Measurements from ENCODE around the gene TANGO2.

Gene TANGO2

DNA sequence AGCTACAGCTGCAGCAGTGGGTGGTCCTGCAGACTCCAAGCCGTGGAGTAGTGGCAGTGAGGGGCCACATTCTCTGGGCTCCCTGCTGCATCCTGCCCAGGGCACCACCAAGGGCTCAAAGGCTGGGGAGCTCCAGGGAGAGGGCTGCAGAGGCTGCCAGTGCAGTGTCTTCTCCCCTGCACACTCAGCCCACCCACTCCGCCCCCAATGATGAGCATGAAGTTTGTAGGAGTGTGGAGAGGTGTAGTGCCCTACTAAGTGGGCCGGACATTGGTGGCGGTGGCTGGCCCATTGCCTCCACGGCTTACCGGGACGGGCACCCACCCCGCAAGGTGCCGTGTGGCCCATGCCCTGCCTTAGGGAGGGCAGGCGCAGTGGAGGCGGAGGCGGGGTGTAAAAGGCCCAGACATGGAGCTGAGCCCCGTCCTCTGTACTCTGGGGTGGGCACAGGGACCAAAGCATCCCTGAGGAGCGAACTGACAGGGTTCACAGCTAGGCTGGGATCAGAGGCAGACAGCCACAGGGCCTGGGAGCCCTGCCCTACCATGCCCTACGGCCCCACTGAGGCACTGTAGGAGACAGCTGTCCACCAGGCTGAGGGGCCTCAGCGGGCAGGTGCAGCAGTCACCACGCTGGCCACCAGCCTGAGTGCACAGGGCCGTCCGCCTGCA, 23.2 kb upstream of the TANGO2 start:
- no peak for DNase-seq

DNA sequence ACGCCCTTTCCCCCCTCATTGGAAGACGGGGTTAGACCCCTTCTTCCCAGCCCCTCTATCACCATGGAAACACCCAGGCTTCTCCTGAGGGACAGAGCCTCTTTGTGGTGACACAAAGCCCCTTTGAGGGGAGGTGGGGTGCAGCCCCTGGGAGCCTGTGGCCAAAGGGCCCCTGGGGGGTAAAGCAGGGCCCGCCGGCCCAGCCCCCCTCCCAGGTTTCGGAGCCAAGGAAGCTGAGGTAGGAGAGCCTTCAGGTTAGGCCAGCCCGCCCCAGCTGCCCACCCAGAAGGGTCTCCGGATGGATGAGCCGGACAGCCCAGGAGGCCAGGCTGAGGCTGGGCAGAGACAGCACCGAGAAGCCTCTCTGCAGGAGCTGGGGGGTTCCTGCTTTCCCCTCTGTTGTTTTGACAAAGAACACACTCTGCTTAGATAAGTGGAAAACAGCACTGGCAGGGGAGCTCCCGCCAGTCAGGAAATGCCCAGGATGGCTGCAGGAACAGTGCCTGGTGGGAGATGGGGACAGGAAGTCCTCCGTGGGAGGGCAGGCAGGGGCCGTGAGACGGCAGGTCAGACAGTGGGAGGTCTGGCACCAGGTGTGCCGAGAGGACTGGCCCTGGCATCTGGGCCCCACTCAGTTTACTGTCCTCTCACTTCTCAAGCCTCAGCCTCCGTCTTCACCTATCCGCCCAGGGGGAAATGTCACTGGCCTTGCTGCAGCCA, 22.5 kb upstream of the TANGO2 start:
- peak; percentile 59 for DNase-seq

DNA sequence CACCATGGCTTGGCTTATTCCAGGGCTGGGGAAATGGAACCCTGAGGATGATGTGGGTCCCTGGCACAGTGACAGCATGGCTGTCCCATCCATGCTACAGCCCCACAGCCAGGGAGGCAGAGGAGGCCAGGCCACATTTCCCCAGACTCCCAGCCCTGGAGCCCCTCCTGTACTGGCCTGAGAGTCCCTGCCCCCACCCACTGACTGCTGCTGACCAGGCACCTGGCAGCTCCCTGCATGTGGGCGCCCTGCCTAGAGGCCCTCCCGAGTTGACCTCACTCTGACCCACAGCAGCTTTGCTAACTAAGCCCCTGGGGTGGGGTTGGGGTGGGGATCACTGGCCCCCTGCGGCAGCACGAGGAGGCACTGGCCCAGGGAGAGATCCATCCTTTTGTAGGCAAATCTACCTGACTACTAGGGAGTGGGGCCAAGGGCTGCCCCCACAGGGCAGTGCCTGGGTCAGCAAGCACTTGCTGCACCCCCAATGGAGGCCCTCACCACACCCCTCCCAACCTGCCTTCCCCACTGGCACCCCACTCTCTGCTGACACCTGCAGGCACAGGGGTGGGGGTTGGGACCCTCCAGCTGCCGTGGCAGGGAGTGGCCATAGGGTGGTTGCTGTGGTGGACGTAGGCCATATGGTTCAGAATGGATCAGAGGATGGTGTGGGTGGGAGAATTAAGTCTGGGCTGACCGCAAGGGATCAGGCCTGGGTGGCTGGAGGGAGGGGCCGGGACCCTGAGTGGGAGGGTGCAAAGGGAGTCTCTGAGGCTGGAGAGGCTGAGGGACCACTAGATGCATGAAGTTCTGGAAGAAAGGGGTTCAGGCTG, 21.7 kb upstream of the TANGO2 start:
- peak; percentile 80 for DNase-seq

DNA sequence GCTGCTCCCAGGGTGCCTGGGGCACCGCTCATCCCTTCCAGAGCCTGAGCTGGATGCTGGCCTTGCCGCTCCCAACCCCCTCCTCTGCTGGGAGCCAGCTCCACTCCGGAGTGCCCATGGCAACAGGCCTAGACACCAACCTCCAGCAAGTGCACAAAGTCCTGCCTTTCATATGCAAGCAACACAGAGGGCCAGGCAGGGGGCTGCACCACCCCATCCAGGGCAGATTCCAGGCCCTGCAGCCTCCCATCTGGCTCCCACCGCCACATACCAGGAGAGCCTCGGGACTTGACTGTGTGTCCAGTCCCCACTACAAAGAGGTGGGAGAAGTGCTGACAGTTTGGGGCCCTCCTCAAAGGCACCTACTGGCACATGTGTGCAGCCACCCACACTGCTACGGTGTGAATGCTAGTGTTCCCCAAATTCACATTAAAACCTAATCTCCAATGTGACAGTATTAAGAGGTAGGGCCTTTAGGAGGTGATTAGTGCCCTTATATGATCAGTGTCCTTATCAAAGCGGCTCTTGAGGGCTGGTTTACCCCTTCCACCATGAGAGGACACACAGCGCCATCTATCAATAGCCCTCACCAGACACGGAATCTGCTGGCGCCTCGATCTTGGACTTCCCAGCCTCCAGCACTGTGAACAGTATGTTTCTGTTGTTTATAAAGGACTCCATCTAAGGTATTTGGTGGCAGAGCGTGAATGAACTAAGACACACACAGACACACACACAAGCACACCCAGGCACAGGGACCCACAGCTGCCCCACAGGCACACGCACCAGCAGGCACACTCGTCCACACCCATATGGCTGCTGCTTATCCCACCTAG, 20.4 kb upstream of the TANGO2 start:
- peak; percentile 5 for DNase-seq

DNA sequence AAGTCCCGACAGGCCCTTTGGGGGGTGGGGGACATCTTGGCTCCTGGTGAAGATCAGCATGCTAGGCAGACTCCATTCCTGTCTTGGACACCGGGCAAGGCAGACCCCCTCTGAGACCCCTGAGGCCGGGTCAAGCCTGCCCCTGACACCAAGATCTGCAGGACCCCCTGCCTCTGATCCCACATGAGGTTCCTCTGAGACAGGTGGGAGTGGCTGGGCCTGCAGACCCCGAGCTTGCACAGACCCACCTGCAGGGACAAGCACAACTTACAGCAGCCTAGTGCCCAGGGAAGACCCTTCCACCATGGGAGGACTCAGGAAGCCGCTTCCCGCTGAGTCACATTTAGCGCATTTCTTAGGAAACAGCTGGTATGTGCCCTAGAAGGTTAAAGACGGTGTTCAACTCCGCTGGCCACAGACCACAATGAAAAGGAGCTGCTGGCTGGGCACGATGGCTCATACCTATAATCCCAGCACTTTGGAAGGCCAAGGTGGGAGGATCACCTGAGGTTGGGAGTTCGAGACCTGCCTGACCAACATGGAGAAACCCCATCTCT, 19.8 kb upstream of the TANGO2 start:
- no peak for DNase-seq

DNA sequence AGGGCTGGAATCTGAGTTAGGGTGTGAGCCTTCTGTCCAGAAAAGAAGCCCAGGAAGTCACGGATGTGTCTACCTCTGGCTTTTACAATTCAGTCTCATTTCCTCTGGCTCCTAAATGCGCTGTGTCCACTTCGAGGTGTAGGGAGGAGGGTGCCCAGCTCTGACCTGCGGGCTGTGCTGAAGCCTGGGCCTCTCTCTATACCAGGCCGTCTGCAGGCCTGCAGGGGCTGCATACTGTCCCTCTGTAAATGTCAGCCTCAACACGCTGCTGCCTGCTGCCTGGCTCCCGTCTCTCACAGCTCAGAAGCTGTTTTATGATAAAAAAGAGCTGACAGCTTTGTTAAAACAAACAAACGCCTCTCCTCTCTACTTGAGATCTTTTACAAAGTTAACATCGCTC, 18.8 kb upstream of the TANGO2 start:
- DNase-seq, result no peak

DNA sequence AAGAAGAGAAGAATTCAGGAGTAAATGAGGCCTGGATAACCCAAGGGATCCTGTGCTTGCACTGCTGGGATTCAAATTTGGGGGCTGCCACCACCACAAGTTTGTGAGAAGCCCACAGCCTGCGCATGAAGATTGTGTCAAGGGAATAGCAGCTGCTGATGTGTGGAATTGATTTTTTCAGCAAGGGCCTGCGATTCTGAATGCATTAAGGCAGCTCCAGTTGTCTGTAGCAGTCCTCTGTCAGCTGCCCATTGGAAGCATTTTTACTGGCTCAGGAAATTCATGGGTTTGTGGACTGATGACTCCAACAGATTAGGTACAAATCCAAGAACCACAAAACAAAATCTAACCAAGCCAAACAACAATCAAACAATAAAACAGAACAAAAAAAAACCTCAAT, 18.3 kb upstream of the TANGO2 start:
- no peak for DNase-seq

DNA sequence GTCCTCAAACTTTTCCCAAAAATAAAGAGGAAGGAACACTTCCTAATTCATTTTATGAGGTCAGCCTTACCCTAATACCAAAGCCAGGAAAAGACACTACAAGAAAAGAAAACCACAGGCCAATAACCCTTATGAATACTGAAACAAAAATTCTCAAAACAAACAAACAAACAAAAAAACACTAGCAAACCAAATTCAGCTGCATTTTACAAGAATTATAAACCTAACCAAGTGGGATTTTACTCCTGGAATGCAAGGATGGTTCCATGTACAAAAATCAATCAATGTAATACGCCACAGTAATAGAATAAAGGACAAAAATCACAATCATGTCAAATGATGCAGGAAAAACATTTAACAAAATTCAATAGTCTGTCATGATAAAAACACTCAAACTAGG, 17.6 kb upstream of the TANGO2 start:
- no peak for DNase-seq

DNA sequence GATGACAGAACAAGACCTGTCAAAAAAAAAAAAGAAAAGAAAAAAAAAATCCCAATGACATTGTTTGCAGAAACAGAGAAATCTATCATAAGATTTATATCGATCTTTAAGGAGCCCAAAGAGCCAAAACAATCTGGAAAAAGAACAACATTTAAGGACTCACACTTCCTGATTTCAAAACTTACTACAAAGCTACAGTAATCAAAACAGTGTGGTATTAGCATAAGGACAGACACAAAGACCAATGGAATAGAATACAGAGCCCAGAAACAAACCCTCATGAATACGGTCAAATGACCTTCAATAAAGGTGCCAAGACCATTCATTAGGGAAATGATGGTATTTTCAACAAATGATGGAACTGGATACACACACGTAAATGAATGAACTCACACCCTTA, 16.4 kb upstream of the TANGO2 start:
- no peak for DNase-seq

DNA sequence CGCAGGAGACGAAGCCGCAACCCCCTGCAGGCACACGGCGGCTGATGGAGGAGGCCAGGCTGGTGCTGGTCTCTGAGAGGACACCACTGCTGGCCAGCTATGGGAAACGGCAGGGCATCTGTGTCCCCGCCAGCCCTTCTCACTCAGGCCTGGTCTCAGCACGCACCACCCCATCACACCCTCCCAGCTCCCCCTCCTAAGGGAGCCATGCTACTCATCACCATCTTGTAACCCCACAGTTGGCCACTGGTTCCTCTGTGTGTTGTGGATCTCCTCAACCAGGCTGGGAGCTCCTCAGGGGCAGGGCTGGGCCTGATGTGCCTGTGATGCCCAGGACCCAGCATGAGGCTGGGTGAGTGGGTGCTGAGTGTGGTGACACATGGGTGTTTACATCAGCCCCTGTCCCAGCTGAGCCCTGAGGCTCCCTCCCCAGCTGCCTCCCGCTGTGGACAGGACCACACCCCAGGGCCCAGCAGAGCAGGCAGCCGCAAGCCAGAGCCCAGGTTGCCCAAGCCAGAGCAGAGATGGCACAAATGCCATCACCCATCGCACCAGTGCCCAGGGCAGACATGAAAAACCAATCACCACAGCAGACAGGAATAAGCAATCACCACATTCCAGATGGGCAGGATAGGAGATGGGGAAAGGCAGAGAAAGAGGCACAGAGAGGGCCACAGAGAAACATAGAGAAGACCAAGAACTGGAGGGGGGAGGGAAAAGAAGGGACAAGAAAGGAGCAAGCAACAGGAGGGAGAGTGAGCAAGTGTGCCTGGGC, 12.5 kb upstream of the TANGO2 start:
- DNase-seq, result no peak

DNA sequence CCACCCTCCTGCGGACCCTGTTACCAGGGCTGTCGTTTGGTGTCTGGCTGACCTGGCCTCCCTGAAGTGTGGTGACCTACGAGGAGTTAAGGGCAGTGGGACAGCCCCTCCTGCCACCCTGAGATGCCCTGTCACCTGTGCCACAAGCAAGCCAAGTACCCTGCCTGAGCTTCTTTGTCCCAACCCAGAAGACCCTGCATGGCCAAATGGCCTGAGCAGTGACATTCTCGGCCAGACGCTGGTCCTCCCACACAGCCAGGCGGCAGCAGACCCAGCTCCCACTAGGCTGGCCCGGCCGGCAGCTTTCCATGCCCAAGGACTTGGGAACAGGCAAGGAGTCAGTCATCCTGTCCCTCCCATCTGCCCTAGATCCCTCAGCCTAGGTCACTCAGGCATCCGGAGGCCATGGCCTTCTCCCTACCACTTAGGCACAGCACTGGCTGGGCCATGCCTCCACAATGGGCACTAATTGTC, 11.9 kb upstream of the TANGO2 start:
- DNase-seq, result no peak

DNA sequence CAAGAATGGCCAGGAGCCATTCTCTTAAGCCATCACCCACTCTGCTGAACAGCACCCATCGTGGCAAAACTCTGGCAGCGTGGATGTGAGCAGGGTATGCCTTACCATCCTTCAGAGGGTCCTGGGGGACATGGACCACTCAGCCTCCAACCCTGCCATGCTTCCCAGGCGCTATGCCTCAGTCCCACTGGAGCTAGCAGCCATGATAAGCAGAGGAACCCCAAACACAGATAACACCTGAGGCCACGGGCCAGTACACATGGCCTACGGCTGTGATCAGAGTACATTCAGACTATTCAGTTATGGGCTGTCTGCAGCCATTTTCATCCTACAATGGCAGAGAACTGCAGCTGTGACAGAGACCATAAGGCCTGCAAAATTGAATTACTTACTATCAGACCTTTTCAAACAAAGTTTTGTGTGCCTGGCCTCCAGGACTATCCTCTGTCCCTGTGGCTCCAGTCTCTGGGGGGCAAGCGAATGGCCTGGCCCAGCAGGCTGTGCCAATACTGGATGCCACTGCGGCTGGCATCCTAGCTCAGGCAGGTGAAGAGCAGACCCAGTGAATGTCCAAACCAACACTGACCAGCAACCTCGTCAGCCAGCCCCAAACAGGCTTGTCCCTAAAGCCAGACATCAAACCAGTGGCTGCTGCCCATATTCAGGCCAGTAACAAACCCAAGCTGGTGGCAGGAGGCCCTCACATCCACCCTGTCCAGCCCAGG, 11.2 kb upstream of the TANGO2 start:
- no peak for DNase-seq

DNA sequence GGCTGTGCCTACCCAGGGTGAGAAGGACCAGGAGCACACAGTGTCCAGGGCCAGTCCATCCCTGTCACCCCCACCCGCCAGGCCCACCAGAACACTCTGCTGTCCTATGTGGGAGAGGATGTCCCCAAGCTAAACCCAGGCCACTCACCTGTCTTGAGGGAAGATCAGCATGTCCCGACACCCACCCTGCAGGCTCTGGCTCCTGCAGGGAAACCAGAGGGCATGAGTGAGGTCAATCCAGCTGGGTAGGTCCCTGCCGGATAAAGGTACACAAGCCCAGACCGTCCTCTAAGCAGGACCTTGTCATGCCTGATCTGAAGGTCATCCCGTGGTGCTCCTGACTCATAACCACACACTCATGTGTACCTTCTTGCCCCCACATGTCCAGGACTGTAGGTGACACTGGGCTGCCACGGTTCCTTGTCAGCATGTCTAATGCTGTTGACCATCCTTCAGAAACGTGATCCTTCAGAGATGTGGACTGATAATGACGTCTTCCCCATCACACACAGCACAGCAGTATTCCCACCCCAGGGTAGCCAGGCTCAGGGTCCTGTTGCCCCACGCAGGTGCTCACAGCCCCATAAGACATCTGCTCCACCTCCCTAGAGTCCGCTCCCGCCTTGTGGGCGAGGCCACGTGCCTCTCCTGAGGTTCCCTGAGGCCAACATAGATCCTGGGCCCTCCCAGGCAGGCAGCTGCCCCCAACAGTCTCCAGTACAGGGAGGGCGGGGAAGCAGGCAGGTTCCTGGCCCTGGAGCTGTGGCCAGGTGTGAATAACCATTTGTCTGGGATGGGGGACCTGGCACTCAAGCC, 10.4 kb upstream of the TANGO2 start:
- DNase-seq, result no peak

DNA sequence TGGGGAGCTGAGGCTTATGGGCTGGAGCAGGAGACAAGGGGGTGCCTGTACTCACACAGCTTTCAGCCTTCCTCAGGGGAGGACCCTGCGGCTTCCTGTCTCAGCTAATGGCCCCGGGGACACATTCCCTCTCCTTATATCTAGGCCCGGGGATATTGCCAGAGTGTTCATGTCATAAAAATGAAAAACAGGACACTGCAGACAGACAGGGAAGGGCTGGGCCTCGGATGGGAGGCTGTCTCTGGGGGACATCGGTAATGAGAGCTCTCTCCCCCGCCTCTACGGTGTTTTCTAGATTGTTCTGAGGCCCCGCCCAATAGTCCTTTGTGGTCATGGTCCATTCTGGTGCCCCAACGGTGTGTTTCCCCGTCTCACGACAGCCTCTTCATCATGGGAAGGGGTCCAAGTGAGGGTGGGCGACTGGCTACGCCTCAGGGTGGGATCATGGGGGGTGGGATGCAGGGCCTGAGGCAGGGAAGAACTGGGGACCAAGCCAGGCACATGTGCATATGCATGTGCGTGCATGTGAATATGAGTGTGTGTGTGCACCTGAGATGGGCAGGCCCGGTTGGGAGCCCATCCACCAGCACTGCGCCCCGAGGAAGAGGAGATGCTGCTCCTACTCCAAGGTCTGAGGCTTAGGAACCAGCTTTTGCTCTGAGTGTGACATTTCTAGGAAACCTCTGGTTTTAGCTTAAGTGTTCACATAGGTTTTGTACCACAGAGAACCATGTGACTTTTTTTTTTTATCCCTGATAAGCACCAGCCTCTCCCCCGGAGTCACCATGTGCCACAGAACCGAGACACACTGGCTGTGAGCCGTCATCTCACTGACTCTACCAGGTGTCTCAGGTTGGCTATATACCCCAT, 9.6 kb upstream of the TANGO2 start:
- DNase-seq, result no peak

DNA sequence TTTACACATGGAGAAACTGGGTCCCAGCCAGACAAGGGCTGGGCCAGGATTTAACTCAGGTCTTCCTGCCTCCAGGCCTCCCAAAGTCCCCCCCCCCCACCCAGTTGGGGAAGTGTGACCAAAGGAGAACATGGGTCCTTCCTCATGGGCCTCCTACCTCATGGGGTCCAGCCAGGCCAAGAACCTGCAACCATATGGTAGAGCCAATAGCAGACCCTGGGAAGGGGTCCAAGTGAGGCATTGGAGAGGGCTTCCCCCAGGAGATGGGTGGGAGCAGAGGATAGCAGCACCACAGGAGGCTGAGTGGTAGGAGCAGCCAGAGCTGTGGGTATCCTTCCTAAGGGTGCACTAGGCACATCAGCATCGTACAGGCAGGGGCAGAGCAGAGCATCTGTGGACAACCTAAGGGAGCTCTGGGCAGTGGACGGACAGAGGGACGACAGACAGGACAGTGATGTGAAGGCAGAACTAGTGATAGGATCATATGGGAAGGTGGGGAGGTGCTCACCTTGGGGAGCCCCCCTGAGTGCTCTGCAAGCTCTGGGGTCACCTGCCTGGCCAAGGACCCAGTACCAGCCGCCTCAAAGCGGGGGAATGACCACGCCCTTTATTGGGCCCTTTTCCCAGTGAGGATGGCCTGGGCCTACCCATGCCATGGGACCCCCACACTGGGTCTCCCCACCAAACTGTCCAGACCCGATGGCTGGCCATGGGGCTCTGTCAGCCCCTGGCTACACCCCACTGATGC, 8.7 kb upstream of the TANGO2 start:
- no peak for DNase-seq

DNA sequence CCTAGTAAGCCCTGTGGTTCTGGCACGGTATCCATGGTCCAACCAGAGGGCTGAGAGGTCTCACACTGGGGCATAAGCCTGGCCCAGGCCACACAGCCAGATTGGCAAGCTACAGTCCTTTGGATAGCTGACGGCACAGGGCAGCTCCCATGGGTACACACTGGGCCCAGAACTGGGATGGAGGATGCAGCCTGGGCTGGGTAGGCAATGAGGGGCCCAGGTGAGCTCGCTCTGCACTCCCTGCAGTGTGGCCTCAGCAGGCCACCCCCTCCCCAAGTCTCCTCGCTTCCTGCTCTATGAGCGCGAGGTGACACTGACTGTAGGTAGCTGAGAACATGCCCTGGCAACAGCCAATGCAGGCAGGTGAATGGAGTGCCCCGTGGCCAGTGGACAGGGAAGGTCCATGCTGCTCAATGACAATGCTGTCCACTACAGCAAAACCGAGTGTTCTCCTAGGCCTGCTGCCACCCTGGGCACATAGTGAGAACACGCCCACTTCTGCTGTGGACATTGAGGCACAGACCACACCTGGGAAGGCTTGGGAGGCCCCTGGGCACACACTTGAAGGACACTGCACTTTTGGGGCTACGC, 8.1 kb upstream of the TANGO2 start:
- no peak for DNase-seq

DNA sequence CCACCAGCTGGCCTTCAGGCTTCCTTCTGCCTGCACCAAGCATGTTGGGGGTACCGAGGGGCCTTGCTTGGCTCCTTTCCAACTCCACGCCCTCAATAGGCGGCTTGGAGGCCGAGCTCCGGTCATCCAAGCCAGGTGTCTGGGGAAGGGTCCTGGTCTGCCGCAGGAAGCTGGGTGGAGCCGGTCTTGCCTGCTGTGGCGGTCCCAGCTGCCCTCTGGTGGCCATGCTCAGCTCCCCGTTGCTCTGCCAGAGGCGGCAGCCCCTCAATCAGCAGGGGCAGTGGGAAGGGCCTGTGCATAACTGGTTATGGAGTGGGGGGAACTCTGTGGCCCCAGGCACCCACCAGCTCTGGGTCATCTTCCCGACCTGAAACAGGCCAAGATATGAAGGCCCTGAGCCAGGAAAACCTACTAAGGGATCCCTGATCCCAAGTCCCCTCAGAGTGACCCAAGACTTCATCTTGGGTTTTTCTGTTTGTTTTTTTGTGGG, 7.5 kb upstream of the TANGO2 start:
- peak; percentile 49 for DNase-seq

Measured in NCI-H146 (cell line).